Measurements from ENCODE around the gene KLHL22. TPM values are rescaled to one million over a fixed set of nuclear protein-coding genes. Genes with fewer than 3 reads are reported as not detected.

The KLHL22 gene
- total RNA-seq, 1 experiment from 2014 or later, result 20.0 TPM

DNA sequence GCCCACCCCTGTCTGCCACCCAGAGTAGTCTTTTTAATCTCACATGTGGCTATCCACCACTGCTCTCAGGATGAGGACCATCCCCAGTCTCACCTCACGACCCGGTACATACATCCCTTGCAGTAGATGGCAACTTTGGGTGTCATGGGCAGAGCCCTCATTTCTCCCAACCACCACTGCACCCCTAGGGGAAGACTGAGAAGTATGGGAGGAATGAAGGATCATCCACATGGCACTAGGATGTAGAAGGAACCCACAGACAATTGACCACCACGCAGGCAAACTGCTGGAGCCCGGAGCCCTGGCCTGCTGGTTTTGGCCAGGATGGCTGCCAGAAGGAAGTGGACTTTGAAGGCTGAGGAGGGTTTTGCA lies 56.1 kb downstream of the KLHL22 start:
- Histone ChIP-seq H3K4me2 (no peak overlapping the region), H4K20me1 (ENCODE audit: insufficient read depth) (no peaks in the 10 kb centered on the region), H2AFZ (no peak overlapping the region), H3F3A (ENCODE audit: insufficient read depth, low read depth) (no peaks in the 10 kb centered on the region), H3K36me3 (ENCODE audit: low read depth) (no peaks in the 10 kb centered on the region), H3K4me3 (no peak overlapping the region), H3K9me3 (ENCODE audit: insufficient read depth, low read depth) (no peaks in the 10 kb centered on the region), H3K27ac (no peak overlapping the region), H3K9me2 (ENCODE audit: insufficient read depth) (no peaks in the 10 kb centered on the region), H3K27me3 (ENCODE audit: insufficient read depth, low read depth) (no peaks in the 10 kb centered on the region), H3K4me1 (replicated peaks; ENCODE audit: insufficient read depth) (no peaks in the 10 kb centered on the region), H3K79me2 (ENCODE audit: low read depth) (no peaks in the 10 kb centered on the region)
- TF ChIP-seq EZH2 (IDR thresholded peaks at IDR 0.05; ENCODE audit: low read depth), result no peak
- TF ChIP-seq, protein P1, sequence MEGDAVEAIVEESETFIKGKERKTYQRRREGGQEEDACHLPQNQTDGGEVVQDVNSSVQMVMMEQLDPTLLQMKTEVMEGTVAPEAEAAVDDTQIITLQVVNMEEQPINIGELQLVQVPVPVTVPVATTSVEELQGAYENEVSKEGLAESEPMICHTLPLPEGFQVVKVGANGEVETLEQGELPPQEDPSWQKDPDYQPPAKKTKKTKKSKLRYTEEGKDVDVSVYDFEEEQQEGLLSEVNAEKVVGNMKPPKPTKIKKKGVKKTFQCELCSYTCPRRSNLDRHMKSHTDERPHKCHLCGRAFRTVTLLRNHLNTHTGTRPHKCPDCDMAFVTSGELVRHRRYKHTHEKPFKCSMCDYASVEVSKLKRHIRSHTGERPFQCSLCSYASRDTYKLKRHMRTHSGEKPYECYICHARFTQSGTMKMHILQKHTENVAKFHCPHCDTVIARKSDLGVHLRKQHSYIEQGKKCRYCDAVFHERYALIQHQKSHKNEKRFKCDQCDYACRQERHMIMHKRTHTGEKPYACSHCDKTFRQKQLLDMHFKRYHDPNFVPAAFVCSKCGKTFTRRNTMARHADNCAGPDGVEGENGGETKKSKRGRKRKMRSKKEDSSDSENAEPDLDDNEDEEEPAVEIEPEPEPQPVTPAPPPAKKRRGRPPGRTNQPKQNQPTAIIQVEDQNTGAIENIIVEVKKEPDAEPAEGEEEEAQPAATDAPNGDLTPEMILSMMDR (conservative IDR thresholded peaks at IDR 0.05), result no peak
- BruUV-seq (replicated peaks), result no TSS peak
- intact Hi-C loops (cut with micrococcal nuclease; ENCODE audit: unreplicated experiment), result no loop called here
- POLR2A ChIA-PET (ENCODE audit: unreplicated experiment), result no interaction called here
- DNase-seq, result no peak
- CTCF ChIA-PET, result no interaction called here

DNA sequence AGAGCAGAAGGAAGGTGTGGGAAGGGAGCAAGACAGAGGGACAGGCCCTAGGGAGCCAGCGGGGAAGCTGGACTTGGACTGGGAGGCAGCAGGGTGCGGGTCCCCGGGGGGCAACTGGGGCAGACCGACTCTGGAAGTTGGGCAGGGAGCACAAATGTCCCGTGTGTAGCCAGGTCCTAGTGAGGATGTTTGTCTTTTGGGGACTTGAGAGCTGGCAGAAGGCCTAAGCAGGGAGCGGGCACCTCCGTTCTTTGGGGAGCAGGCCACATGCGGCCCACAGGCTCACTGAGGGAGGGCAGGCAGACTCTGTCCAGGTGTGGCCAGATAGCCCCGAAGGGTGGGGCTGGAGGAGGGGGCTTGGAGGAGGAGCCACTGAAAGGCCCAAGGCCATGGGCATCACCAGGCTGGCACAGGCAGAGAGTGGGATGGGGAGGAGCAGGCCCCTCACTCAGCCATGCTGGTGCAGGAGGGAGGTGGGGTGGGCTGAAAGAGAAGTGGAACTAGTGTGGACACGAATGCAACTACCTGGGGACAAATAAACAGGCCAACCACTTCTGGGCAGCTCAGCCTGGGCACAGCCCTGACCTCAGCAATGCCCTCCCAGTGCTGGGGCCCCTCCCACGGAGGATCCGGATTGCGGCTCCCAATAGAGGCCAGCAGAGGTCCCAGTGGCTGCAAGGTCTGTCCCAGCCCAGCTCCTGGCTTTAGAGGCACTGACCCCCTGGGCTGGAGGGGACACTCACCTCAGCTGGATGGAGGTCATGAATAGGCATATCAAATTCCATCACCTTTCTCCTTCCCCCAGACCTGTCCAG lies 56.7 kb downstream of the KLHL22 start:
- Histone ChIP-seq H3F3A (ENCODE audit: insufficient read depth, low read depth) (no peaks in the 10 kb centered on the region), H3K36me3 (ENCODE audit: low read depth) (no peaks in the 10 kb centered on the region), H3K4me2 (no peak overlapping the region), H3K9me2 (ENCODE audit: insufficient read depth) (no peaks in the 10 kb centered on the region), H4K20me1 (ENCODE audit: insufficient read depth) (no peaks in the 10 kb centered on the region), H3K79me2 (ENCODE audit: low read depth) (no peaks in the 10 kb centered on the region), H3K9me3 (ENCODE audit: insufficient read depth, low read depth) (no peaks in the 10 kb centered on the region), H3K4me3 (no peak overlapping the region), H3K27ac (no peak overlapping the region), H3K4me1 (replicated peaks; ENCODE audit: insufficient read depth) (no peaks in the 10 kb centered on the region), H2AFZ (no peak overlapping the region), H3K27me3 (ENCODE audit: insufficient read depth, low read depth) (no peaks in the 10 kb centered on the region)
- intact Hi-C loops (cut with micrococcal nuclease; ENCODE audit: unreplicated experiment), result no loop called here
- ChIA-PET CTCF (interaction anchor here (0.6 kb wide), 1 partner anchor 308 kb away, joined by 4 read pairs; no protein-coding TSS in a partner anchor), POLR2A (ENCODE audit: unreplicated experiment) (no interaction called here)
- no peak for DNase-seq
- no TSS peak for BruUV-seq (replicated peaks)
- no peak for TF ChIP-seq EZH2 (IDR thresholded peaks at IDR 0.05; ENCODE audit: low read depth)
- TF ChIP-seq, protein P1 (conservative IDR thresholded peaks at IDR 0.05), result no peak

DNA sequence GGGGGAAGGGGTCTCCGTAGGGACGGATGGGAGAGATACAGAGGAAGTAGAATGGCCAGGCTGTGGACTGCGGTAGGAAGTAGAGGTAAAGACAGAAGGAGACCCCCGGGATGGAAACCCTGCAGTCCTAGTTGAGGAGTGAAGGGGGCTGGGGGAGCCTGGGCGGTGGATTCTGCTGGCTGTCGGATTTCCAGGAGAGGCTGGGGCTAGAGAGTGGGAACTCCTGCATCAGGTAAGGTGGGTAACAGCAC lies 57.2 kb downstream of the KLHL22 start:
- no peaks in the 10 kb centered on the region for H3K27me3 ChIP-seq (ENCODE audit: insufficient read depth, low read depth)
- no peaks in the 10 kb centered on the region for H3K4me1 ChIP-seq (replicated peaks; ENCODE audit: insufficient read depth)
- no peak for DNase-seq
- no TSS peak for BruUV-seq (replicated peaks)
- CTCF ChIA-PET, result no interaction called here
- H4K20me1 ChIP-seq (ENCODE audit: insufficient read depth), result no peaks in the 10 kb centered on the region
- intact Hi-C loops (cut with micrococcal nuclease; ENCODE audit: unreplicated experiment), result no loop called here
- H2AFZ ChIP-seq, result no peak overlapping the region
- H3K36me3 ChIP-seq (ENCODE audit: low read depth), result no peaks in the 10 kb centered on the region
- H3K4me2 ChIP-seq, result no peak overlapping the region
- POLR2A ChIA-PET (ENCODE audit: unreplicated experiment), result no interaction called here
- H3K79me2 ChIP-seq (ENCODE audit: low read depth), result no peaks in the 10 kb centered on the region
- TF ChIP-seq, protein P1 (conservative IDR thresholded peaks at IDR 0.05), result no peak
- TF ChIP-seq EZH2 (IDR thresholded peaks at IDR 0.05; ENCODE audit: low read depth), result no peak
- no peaks in the 10 kb centered on the region for H3K9me3 ChIP-seq (ENCODE audit: insufficient read depth, low read depth)
- no peaks in the 10 kb centered on the region for H3K9me2 ChIP-seq (ENCODE audit: insufficient read depth)
- H3K4me3 ChIP-seq, result no peak overlapping the region
- no peaks in the 10 kb centered on the region for H3F3A ChIP-seq (ENCODE audit: insufficient read depth, low read depth)
- no peak overlapping the region for H3K27ac ChIP-seq

Measured in PC-9 (cell line).